ENCODE results near the gene RBBP4. TPM values are rescaled to one million over a fixed set of nuclear protein-coding genes. Genes with fewer than 3 reads are reported as not detected.

RBBP4 gene
- total and polyA plus RNA-seq, 4 donors: 31.4 to 114 (median 73.5) TPM

DNA sequence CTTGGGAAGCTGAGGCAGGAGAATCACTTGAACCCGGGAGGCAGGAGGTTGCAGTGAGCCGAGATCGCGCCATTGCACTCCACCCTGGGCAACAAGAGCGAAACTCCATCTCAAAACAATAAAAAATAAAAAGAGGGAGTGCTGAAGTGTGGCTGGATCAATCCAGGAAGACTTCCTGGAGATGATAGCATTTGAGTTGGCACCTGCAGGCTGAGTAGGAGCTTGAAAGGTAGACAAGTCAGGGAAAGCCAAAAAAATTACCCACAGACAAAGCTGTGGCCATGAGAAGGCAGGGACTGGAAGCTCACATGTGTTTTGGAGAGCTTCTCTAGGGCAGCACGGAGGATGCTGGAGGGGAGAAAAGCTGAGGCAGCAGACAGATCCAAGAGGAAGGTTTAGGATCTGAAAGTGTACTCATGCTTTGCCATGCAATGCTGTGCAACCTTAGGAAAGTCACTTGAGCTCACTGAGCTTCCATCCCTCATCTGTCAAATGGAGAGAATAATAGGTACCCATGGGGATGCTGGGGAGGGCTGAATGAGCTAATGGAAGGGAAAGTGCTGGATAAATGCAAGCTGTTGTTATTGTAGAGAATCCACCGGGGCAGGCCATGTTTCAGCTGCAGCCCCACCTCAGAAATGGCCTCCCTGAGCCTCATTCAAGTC lies 77.5 kb downstream of the RBBP4 start:
- DNase-seq (no peak), ATAC-seq (ENCODE audit: low FRiP score) (no peak)
- WGBS, 2 donors: 82 to 90% methylated on average over 7 of the region's 7 CpGs
- Histone ChIP-seq H3K36me3 (ENCODE audit: control insufficient read depth in 1 of 2, insufficient read depth in 2 of 2, low read length in 1 of 2) (no peaks in the 10 kb centered on the region), H3K4me3 (ENCODE audit: low read length in 2 of 2) (no peak overlapping the region), H3K4me1 (ENCODE audit: control insufficient read depth in 1 of 2, insufficient read depth in 2 of 2, low read length in 2 of 2) (no peaks in the 10 kb centered on the region), H3K9me3 (ENCODE audit: control insufficient read depth, low read length) (no peaks in the 10 kb centered on the region), H3K27me3 (ENCODE audit: control insufficient read depth in 1 of 2, insufficient read depth in 2 of 2, low read length in 1 of 2) (no peaks in the 10 kb centered on the region), H3K27ac (ENCODE audit: low read depth in 1 of 2, low read length in 2 of 2) (no peak overlapping the region)
- intact Hi-C loops (cut with DNase I): no loop called here

DNA sequence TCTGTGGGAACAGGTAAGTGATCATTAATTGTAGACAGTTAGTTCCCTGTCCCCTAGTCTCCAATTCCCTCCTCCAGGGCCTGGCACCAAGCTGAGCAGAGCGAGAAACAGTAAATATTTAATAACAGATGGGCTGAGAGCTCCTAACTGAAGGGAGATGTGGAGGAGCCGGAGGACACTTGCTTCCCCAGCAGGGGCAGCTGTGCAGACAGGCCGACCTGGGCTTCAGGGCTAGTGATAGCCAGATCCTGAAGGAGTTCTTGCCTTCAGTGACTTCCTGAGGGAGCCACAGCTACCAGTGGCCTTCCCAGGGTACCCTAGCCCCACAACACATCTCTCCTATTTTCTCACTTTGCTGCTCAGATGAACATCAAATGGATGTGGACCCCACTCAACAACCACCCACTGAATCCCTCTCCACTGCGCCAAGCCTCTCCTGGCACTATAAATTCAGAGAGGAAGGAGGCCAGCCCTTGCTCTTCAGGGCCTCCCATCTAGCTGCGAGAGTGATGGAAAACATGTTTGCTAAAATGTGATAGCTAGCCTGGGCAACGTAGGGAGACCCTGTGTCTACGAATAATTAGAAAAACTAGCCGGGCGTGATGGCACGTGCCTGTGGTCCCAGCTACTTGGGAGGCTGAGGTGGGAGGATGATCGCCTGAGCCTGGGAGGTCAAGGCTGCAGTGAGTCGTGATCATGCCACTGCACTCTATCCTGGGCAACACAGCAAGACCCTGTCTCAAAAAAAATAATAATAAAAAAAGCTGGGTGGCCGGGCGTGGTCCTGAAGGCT lies 78.4 kb downstream of the RBBP4 start:
- no peak overlapping the region for H3K4me3 ChIP-seq (ENCODE audit: low read length in 2 of 2)
- H3K4me1 ChIP-seq (ENCODE audit: control insufficient read depth in 1 of 2, insufficient read depth in 2 of 2, low read length in 2 of 2): no peaks in the 10 kb centered on the region
- ATAC-seq (ENCODE audit: low FRiP score) (no peak), DNase-seq (no peak)
- intact Hi-C loops (cut with DNase I): loop anchor here in 1 of 2 donors (2.0 kb wide), 1 partner anchor 49 kb away; no protein-coding TSS in a partner anchor
- H3K27ac ChIP-seq (ENCODE audit: low read depth in 1 of 2, low read length in 2 of 2): no peak overlapping the region
- WGBS, 2 donors: 84 to 90% methylated on average over 14 of the region's 14 CpGs
- H3K9me3 ChIP-seq (ENCODE audit: control insufficient read depth, low read length): no peaks in the 10 kb centered on the region
- H3K27me3 ChIP-seq (ENCODE audit: control insufficient read depth in 1 of 2, insufficient read depth in 2 of 2, low read length in 1 of 2): no peaks in the 10 kb centered on the region
- H3K36me3 ChIP-seq (ENCODE audit: control insufficient read depth in 1 of 2, insufficient read depth in 2 of 2, low read length in 1 of 2): no peaks in the 10 kb centered on the region

DNA sequence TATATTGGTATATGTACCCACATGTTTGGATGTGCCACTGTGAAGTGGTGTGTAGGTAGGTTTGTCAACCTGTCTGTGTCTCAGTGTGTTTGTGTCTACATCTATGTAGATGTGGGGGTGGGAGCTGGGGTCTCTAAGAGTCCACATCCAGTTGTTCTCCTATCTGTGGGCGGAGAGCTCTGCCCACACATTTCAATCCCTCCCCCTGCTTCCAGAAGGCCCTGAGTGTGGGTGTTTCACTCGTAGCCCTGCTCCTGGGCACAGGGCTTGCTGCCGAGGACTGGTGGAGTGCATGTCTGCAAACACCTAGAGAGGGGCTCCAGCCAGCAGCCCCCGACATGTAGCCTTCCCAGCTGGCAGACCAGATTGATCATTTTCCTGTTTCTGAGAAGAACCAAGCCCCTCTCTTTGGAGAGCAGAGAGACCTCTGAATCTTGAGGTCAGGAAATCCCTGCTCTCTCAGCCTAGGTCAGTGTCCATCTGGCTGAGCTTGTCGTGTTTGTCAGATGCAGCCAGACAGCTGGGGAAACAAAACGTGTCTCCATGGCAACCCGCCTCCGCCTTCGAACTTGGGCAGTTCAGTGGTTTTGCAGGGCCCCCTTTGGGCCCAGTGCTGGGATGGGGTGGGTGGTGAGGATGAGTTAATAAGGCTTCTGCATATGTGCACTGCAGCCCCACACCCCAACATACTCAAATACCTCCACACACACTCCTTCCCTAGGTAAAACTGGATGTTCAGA lies 82.7 kb downstream of the RBBP4 start:
- no peaks in the 10 kb centered on the region for H3K9me3 ChIP-seq (ENCODE audit: control insufficient read depth, low read length)
- no peak overlapping the region for H3K27ac ChIP-seq (ENCODE audit: low read depth in 1 of 2, low read length in 2 of 2)
- no peaks in the 10 kb centered on the region for H3K27me3 ChIP-seq (ENCODE audit: control insufficient read depth in 1 of 2, insufficient read depth in 2 of 2, low read length in 1 of 2)
- WGBS, 2 donors: 76% methylated on average over 9 of the region's 9 CpGs
- H3K4me1 ChIP-seq (ENCODE audit: control insufficient read depth in 1 of 2, insufficient read depth in 2 of 2, low read length in 2 of 2): no peaks in the 10 kb centered on the region
- no peak for ATAC-seq (ENCODE audit: low FRiP score)
- no peak for DNase-seq
- no peaks in the 10 kb centered on the region for H3K36me3 ChIP-seq (ENCODE audit: control insufficient read depth in 1 of 2, insufficient read depth in 2 of 2, low read length in 1 of 2)
- intact Hi-C loops (cut with DNase I): no loop called here
- H3K4me3 ChIP-seq (ENCODE audit: low read length in 2 of 2): no peak overlapping the region

Other genes starting within 250 kb of the RBBP4 start
- under 1 TPM in 1 of 2 donors, not detected in 1; 0.03 TPM for gene ZBTB8B, start 186.1 kb upstream of the RBBP4 start, total RNA-seq
- not detected for gene ZBTB8B, start 186.1 kb upstream of the RBBP4 start, polyA plus RNA-seq
- 10 to 100 TPM in 1 of 2 donors, 1 to 10 TPM in 1; 7.6 to 10.4 TPM for gene ZBTB8A, start 111.8 kb upstream of the RBBP4 start, total RNA-seq
- 1 to 10 TPM; 1.9 to 3.0 TPM for gene ZBTB8A, start 111.8 kb upstream of the RBBP4 start, polyA plus RNA-seq
- 10 to 100 TPM; 36.3 to 37.8 TPM for gene ZBTB8OS, start 658 bp upstream of the RBBP4 start, total RNA-seq
- 10 to 100 TPM; 43.6 to 78.3 TPM for gene ZBTB8OS, start 658 bp upstream of the RBBP4 start, polyA plus RNA-seq
- gene SYNC, start 51.6 kb downstream of the RBBP4 start, total RNA-seq: 10 to 100 TPM; 37.5 to 89.8 TPM
- gene SYNC, start 51.6 kb downstream of the RBBP4 start, polyA plus RNA-seq: 10 to 100 TPM; 11.4 to 36.8 TPM
- gene YARS1, start 166.2 kb downstream of the RBBP4 start, total RNA-seq: 10 to 100 TPM; 55.2 to 76.1 TPM
- 10 to 100 TPM; 20.4 to 38.7 TPM for gene YARS1, start 166.2 kb downstream of the RBBP4 start, polyA plus RNA-seq
- 10 to 100 TPM; 37.4 to 60.7 TPM for gene S100PBP, start 166.4 kb downstream of the RBBP4 start, total RNA-seq
- 10 to 100 TPM in 1 of 2 donors, 1 to 10 TPM in 1; 2.8 to 12.1 TPM for gene S100PBP, start 166.4 kb downstream of the RBBP4 start, polyA plus RNA-seq
- 10 to 100 TPM in 1 of 2 donors, 1 to 10 TPM in 1; 5.6 to 17.6 TPM for gene FNDC5, start 219.7 kb downstream of the RBBP4 start, total RNA-seq
- 10 to 100 TPM in 1 of 2 donors, 1 to 10 TPM in 1; 8.1 to 11.7 TPM for gene FNDC5, start 219.7 kb downstream of the RBBP4 start, polyA plus RNA-seq
- gene HPCA, start 235.3 kb downstream of the RBBP4 start, total RNA-seq: under 1 TPM in 1 of 2 donors, not detected in 1; 0.51 TPM
- gene HPCA, start 235.3 kb downstream of the RBBP4 start, polyA plus RNA-seq: under 1 TPM in 1 of 2 donors, not detected in 1; 0.90 TPM

Measured in aorta (tissue), 5 donors.